K562 (cell line): Measurements from ENCODE around the gene RGS3. TPM values are rescaled to one million over a fixed set of nuclear protein-coding genes. Genes with fewer than 3 reads are reported as not detected.
A peak's percentile ranks its signal among the peaks of the same experiment; 100 is the strongest.

Experiments
- CBFA2T3 ChIP-seq: fragments of 450-650 bp; IDR thresholded peaks from 2 replicates; pipeline ENCODE4 v1.6.1; 2017
- CEBPG ChIP-seq, 3 experiments: fragments of 200-800 bp in 1 of 3; sonication (Bioruptor generic) in 1 of 3; sonication (generic) in 1 of 3; formaldehyde crosslinking in 1 of 3; IDR thresholded peaks in 2 of 3; conservative IDR thresholded peaks in 1 of 3; 2 replicates each; pipeline versions ENCODE4 v1.6.1 to v1.8.0; 2016 to 2022; ENCODE audit warnings: missing compliant biosample characterization in 2 of 3, missing genetic modification characterization in 2 of 3, mild to moderate bottlenecking in 1 of 3, missing genetic modification reagents in 1 of 3
- STAT5B ChIP-seq: fragments of 250-450 bp; sonication (Bioruptor Pico); IDR thresholded peaks from 2 replicates; pipeline ENCODE4 v1.8.0; 2021; ENCODE audit warnings: mild to moderate bottlenecking, inconsistent platforms
- polyA plus RNA-seq, 8 experiments: library from polyadenylated mRNA; depleted of rRNA in 4 of 8; stranded (reverse) in 5 of 8; unstranded in 3 of 8; fragments of >200 nt; fragmentation: Nextera tagmentation in 2 of 8; fragmentation: Illumina TruSeq in 1 of 8; extraction: Ambion mirVana in 2 of 8; extraction: Trizol in 1 of 8; gene quantifications; 2 replicates each; pipeline versions ENCODE4 v1.2.1 to v1.2.3, GENCODE V29; 2011 to 2014; ENCODE audit warnings: inconsistent platforms in 1 of 8, missing spikeins in 1 of 8
- total RNA-seq, 7 experiments: library from RNA; depleted of rRNA in 6 of 7; stranded (reverse); fragments of >200 nt in 6 of 7; fragmentation: Illumina TruSeq in 2 of 7; extraction: Trizol in 2 of 7; gene quantifications; 2 replicates each; pipeline versions ENCODE4 v1.2.1 to v1.2.3, GENCODE V29; 2011 to 2021; ENCODE audit warnings: low replicate concordance in 1 of 7
- TF ChIP-seq, protein P1 (sequence below), 2 experiments: fragments of 450-650 bp; IDR thresholded peaks; 2 replicates each; pipeline ENCODE4 v1.6.1; 2016; ENCODE audit warnings: mild to moderate bottlenecking in 2 of 2, borderline replicate concordance in 1 of 2, low read depth in 1 of 2, moderate library complexity in 1 of 2
- TF ChIP-seq, protein P2 (sequence below): sonication (generic); formaldehyde crosslinking; IDR thresholded peaks from 2 replicates; pipeline ENCODE4 v1.8.0; 2022; ENCODE audit warnings: missing genetic modification reagents, mild to moderate bottlenecking, moderate library complexity, borderline replicate concordance
- TF ChIP-seq, protein P3 (sequence below), 2 experiments: fragments of 450-650 bp in 1 of 2; sonication (generic) in 1 of 2; formaldehyde crosslinking; conservative IDR thresholded peaks; 2 replicates each; pipeline versions ENCODE4 v1.4.0 to v1.8.1; 2020 to 2022; ENCODE audit warnings: mild to moderate bottlenecking in 1 of 2, missing genetic modification reagents in 1 of 2

RGS3 gene
- total and polyA plus RNA-seq, 9 of the 15 experiments (the other 6 are each of a cell fraction or from before 2014, with no cell fraction given): 0.08 to 2.9 (median 0.95) TPM

DNA sequence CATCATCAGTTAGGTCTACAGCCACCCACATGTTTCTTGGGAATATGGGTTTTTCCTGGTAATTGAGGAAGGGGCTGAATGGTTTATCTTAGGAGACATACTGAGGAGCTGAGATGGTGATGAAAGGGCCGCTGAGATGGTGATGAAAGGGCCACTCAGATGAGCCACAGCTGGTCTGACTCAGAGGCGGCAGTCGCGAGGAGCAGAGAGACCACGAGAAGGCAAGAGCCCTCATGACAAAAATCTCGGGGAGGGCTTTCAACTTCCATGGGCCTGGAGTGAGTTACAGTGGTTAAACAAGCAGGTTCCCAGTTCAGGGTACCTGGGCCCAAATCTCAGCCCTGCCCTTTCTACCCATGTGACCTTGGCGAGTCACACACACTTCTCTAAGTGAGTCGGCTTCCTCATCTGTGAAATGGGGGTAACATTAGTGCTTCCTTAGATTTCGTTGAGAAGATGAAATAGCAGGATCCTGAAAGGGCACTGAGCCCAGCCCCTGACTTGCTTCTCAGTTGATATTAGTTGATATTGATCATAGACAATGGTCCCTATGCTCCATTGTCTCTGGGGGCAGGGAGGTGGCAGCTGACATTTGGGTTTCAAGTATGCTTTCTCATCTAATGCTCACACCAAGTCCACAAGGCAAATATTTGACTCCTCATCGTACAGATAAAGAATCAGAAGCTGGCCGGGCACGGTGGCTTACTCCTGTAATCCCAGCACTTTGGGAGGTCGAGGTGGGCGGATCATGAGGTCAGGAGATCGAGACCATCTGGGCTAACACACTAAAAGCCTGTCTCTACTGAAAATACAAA lies 169.5 kb downstream of the RGS3 start (continued):
- TF ChIP-seq, protein P1, sequence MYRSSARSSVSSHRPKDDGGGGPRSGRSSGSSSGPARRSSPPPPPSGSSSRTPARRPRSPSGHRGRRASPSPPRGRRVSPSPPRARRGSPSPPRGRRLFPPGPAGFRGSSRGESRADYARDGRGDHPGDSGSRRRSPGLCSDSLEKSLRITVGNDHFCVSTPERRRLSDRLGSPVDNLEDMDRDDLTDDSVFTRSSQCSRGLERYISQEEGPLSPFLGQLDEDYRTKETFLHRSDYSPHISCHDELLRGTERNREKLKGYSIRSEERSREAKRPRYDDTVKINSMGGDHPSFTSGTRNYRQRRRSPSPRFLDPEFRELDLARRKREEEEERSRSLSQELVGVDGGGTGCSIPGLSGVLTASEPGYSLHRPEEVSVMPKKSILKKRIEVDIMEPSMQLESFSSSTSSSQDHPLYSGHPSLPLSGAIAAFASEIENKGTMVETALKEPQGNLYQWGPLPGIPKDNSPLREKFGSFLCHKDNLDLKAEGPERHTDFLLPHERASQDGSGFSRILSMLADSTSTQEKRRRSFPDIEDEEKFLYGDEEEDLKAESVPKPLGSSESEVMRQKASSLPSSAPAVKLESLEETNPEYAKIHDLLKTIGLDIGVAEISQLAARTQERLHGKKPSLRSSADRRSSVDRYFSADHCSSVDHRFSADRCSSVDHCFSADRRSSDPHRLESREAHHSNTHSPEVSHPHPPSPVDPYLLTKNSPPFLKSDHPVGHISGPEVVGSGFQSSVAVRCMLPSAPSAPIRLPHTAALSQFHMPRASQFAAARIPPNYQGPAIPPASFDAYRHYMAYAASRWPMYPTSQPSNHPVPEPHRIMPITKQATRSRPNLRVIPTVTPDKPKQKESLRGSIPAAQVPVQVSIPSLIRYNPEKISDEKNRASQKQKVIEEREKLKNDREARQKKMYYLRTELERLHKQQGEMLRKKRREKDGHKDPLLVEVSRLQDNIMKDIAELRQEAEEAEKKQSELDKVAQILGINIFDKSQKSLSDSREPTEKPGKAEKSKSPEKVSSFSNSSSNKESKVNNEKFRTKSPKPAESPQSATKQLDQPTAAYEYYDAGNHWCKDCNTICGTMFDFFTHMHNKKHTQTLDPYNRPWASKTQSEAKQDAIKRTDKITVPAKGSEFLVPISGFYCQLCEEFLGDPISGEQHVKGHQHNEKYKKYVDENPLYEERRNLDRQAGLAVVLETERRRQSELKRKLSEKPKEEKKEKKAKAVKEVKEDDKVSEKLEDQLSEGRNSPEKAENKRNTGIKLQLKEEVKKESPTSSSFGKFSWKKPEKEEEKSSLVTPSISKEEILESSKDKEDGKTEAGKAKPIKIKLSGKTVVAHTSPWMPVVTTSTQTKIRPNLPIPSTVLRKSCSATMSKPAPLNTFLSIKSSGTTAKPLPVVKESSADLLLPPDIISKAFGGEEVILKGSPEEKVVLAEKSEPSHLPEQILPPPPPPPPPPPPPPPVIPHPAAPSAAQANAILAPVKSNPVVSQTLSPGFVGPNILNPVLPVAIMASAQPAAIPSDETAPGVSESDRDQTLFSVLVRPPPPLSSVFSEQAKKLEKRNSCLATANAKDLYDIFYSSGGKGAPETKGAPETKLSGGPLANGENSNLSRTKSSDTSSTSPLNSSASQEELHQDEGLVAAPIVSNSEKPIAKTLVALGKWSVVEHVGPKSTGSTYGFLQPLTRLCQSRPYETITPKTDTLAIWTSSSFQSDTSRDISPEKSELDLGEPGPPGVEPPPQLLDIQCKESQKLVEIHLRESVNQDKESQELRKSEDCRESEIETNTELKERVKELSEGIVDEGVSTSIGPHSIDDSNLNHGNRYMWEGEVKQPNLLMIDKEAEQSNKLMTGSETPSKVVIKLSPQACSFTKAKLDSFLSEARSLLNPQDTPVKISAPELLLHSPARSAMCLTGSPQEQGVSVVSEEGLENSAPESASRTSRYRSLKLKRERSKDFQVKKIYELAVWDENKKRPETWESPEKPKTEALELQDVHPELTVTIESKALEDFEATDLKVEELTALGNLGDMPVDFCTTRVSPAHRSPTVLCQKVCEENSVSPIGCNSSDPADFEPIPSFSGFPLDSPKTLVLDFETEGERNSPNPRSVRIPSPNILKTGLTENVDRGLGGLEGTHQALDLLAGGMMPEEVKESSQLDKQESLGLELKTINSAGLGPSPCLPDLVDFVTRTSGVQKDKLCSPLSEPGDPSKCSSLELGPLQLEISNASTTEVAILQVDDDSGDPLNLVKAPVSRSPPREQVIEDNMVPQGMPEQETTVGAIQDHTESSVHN (IDR thresholded peaks at IDR 0.05; ENCODE audit: borderline replicate concordance in 1 of 2, low read depth in 1 of 2): peak in 1 of 2 experiments; percentile 67; a peak in 1 of 4 replicates
- TF ChIP-seq CBFA2T3 (peak; percentile 33), STAT5B (CRISPR knock-in tag) (no peak), CEBPG (CRISPR knock-in tag; IDR thresholded peaks at IDR 0.05) (no peak), CEBPG (tag; conservative IDR thresholded peaks at IDR 0.05 in 1 of 2, IDR thresholded peaks at IDR 0.05 in 1 of 2) (peak in 1 of 2 experiments; percentile 76; a peak in 2 of 4 replicates)
- TF ChIP-seq, protein P2, sequence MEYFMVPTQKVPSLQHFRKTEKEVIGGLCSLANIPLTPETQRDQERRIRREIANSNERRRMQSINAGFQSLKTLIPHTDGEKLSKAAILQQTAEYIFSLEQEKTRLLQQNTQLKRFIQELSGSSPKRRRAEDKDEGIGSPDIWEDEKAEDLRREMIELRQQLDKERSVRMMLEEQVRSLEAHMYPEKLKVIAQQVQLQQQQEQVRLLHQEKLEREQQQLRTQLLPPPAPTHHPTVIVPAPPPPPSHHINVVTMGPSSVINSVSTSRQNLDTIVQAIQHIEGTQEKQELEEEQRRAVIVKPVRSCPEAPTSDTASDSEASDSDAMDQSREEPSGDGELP (CRISPR knock-in tag): peak; percentile 53; the same call in 1 of the 2 replicates
- TF ChIP-seq, protein P3, sequence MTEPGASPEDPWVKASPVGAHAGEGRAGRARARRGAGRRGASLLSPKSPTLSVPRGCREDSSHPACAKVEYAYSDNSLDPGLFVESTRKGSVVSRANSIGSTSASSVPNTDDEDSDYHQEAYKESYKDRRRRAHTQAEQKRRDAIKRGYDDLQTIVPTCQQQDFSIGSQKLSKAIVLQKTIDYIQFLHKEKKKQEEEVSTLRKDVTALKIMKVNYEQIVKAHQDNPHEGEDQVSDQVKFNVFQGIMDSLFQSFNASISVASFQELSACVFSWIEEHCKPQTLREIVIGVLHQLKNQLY (CRISPR knock-in tag; conservative IDR thresholded peaks at IDR 0.05): no peak
